Activated T-cell treated with anti-CD3 and anti-CD28 coated beads, Interleukin-2, amount 50 U/mL, for 1 hour (primary cell): ENCODE results near the gene NETO1.

ENCODE experiments used
- DNase-seq: peaks from one replicate; pipeline ENCODE4 v3.0.0-alpha.2; 2020

Gene NETO1

GRCh38 chr18:72721330-72721729, 146.5 kb downstream of the NETO1 start:
- no peak for DNase-seq

DNA sequence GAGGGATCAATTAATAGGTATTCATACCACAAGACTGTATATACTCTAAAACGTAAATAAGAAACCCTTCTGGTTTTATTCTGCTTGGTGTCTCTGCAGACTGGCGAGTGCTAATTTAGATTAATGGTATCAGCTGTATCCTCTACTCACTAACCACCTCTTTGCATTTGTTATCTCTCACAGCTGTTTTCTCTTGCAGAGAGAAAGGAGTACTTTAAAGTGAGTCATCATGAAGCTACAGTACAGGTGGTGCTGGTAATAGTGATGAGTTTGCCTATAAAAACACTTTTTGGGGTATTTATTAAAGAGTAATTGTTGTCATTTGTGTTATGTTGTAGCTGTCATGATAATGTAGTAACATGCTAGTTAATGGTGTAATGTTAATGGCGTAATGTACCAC, 147.7 kb downstream of the NETO1 start:
- no peak for DNase-seq

DNA sequence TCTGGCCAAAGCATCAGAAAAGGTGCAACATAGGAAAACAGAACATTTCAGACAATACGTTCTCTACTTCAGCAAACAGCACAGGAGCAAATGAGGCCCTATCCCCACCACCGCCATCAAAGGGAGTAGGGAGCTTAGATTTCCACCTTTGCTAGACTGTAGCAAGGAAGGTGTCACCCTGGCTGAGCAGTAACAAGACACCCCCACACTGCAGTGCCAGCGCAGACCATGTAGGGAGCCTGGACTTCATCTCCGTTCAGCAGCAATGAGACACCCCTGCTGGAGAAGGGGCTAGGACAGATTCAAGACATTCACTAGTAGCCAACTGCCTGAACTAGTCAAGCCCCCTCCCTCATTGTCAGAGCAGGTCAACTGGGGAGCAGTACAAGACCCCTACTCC, 163.6 kb downstream of the NETO1 start:
- DNase-seq, result no peak

DNA sequence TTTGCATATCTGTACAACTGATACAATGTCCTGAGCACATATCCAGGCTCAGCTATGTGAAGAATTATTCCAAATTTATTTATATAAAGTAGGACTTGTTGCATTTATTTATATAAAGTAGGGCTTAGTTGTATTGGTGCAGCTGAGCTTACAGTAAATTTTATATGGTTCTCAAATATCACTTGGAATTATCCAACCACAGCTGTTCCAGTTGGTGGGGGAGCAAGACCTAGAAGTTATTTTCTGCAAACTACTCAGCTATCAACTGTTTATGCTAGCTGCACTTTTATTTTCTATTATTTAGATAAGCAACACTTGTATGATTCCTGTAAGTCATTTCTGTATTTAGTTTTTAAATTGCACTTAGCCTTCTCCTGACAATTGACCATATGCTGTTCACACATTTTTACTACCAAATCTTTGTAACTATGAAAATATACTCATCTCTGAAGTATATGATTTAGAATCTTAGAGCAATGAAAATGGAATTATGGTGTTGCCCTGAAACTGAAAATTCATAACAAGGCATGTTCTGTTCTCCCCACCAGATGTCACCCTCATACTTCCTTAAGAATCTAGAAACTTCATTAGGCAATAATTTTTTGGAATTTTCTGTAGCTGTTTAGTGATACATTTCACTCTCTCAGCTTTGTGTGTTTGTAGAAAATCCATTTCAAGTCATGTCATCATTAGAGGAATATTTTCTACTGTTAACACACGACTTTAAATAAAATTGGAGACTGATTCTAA, 166.7 kb downstream of the NETO1 start:
- no peak for DNase-seq

- DNase-seq, result no peak
Measured at GRCh38 chr18:72697706-72698105, 170.1 kb downstream of the NETO1 start.

DNA sequence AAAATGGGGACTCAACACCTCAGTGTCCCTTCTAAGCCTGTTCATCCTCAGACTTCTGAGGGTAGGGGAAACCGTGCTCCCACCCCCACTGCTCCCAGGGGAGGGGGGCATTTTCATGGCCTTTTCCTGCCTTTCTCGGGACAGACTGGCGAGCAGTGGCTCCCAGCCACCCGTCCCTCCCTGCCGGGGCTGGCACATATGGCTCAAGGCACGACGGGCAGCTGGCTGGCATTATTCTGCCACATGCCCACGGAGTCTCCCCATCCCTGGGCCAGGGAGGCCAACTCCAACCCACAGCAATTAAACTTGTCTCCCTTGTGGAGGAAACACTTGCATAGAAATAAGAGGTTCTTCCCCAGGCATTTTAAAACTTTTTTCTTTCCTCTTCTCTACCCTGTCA, 175.2 kb downstream of the NETO1 start:
- DNase-seq, result no peak
